Liver (tissue), 9 donors: Measurements from ENCODE around the gene CNOT8. TPM values are rescaled to one million over a fixed set of nuclear protein-coding genes. Genes with fewer than 3 reads are reported as not detected.

Experiments
- DNase-seq: peaks from one replicate; pipeline ENCODE4 v3.0.0-alpha.2; 2017; ENCODE audit warnings: low spot score
- H3K27ac ChIP-seq, 2 donors: one replicate each; pipeline ENCODE4 v1.7.0; 2013; ENCODE audit warnings: inconsistent platforms in 2 of 2, low read length in 2 of 2, control low read depth in 1 of 2, low read depth in 1 of 2, mild to moderate bottlenecking in 1 of 2
- H3K27me3 ChIP-seq, 4 donors: one replicate each; pipeline versions ENCODE4 v1.6.1 to v1.7.0; 2013; ENCODE audit warnings: low read length in 3 of 4, inconsistent platforms in 1 of 4, mild to moderate bottlenecking in 1 of 4, moderate library complexity in 1 of 4; ENCODE audit not compliant: control insufficient read depth in 4 of 4, insufficient read depth in 4 of 4
- H3K36me3 ChIP-seq, 4 donors: one replicate each; pipeline versions ENCODE4 v1.6.1 to v1.7.0; 2013; ENCODE audit warnings: low read length in 3 of 4, mild to moderate bottlenecking in 3 of 4, low read depth in 1 of 4, moderate library complexity in 1 of 4; ENCODE audit not compliant: control insufficient read depth in 4 of 4, insufficient read depth in 3 of 4
- H3K4me1 ChIP-seq, 4 donors: one replicate each; pipeline versions ENCODE4 v1.6.1 to v1.7.0; 2013; ENCODE audit warnings: low read length in 3 of 4, mild to moderate bottlenecking in 3 of 4, moderate library complexity in 1 of 4; ENCODE audit not compliant: control insufficient read depth in 4 of 4, insufficient read depth in 4 of 4
- H3K4me3 ChIP-seq, 3 donors: one replicate each; pipeline versions ENCODE4 v1.6.1 to v1.7.0; 2013; ENCODE audit warnings: low read length in 3 of 3, control low read depth in 1 of 3, low read depth in 1 of 3, mild to moderate bottlenecking in 1 of 3
- H3K9ac ChIP-seq, 2 donors: one replicate each; pipeline ENCODE4 v1.7.0; 2013; ENCODE audit warnings: low read length in 2 of 2, mild to moderate bottlenecking in 2 of 2, moderate library complexity in 2 of 2, control low read depth in 1 of 2, low read depth in 1 of 2
- H3K9me3 ChIP-seq, 4 donors: one replicate each; pipeline versions ENCODE4 v1.6.1 to v1.7.0; 2013; ENCODE audit warnings: low read length in 3 of 4; ENCODE audit not compliant: control insufficient read depth in 4 of 4
- GABPA ChIP-seq, 2 donors: IDR thresholded peaks in 1 of 2; conservative IDR thresholded peaks in 1 of 2; 2 replicates each; pipeline ENCODE4 v1.6.1; 2016; ENCODE audit warnings: antibody characterized with exemption in 2 of 2, mild to moderate bottlenecking in 1 of 2, moderate library complexity in 1 of 2
- HNF4A ChIP-seq, 2 donors: conservative IDR thresholded peaks; 2 replicates each; pipeline ENCODE4 v1.6.1; 2016; ENCODE audit warnings: antibody characterized with exemption in 2 of 2, mild to moderate bottlenecking in 2 of 2
- NR2F2 ChIP-seq: IDR thresholded peaks from 2 replicates; pipeline ENCODE4 v1.6.1; 2016; ENCODE audit warnings: antibody characterized with exemption
- REST ChIP-seq: IDR thresholded peaks from 2 replicates; pipeline ENCODE4 v1.6.1; 2016; ENCODE audit warnings: antibody characterized with exemption, mild to moderate bottlenecking
- YY1 ChIP-seq: IDR thresholded peaks from 2 replicates; pipeline ENCODE4 v1.6.1; 2016; ENCODE audit warnings: antibody characterized with exemption, mild to moderate bottlenecking
- WGBS: extraction: QIAGEN DNeasy Blood & Tissue Kit; methylation state at CpG from one replicate; pipeline ENCODE4 v1.1.7; 2013; 5-methylcytosine and 5-hydroxymethylcytosine counted together
- polyA plus RNA-seq, 2 donors: library from polyadenylated mRNA; stranded (reverse) in 1 of 2; unstranded in 1 of 2; fragments of 200-250 nt in 1 of 2; fragments of >200 nt in 1 of 2; fragmentation: Nextera tagmentation in 1 of 2; extraction: Ambion mirVana in 1 of 2; gene quantifications; one replicate each; pipeline versions ENCODE4 v1.2.1 to v1.2.3, GENCODE V29; 2013 to 2015
- total RNA-seq, 2 donors: library from RNA; depleted of rRNA; stranded (reverse); fragments of >200 nt; gene quantifications; one replicate each; pipeline ENCODE4 v1.2.3, GENCODE V29; 2014
- TF ChIP-seq, protein P1 (sequence below): IDR thresholded peaks from 2 replicates; pipeline ENCODE4 v1.6.1; 2016; ENCODE audit warnings: antibody characterized with exemption
- TF ChIP-seq, protein P2 (sequence below): IDR thresholded peaks from 2 replicates; pipeline ENCODE4 v1.6.1; 2016; ENCODE audit warnings: antibody characterized with exemption
- donor health status: healthy.
- donor health status: healthy.
- donor health status: healthy.
- donor health status: healthy.
- donor health status: healthy.

CNOT8 gene
- total and polyA plus RNA-seq, 4 donors, result 12.6 to 38.9 (median 20.8) TPM

GRCh38 chr5:154816891-154817492, 41.4 kb upstream of the CNOT8 start (continued):
- no peak for TF ChIP-seq REST

- WGBS, result 88% methylated on average over 6 of the region's 6 CpGs
- no peak overlapping the region for H3K9ac ChIP-seq
- H3K27ac ChIP-seq, result no peak overlapping the region
Measured at GRCh38 chr5:154817815-154818214, 40.6 kb upstream of the CNOT8 start.

GRCh38 chr5:154818471-154819116, 39.8 kb upstream of the CNOT8 start:
- H3K27ac ChIP-seq, result no peak overlapping the region

More at GRCh38 chr5:154817815-154818214, 40.6 kb upstream of the CNOT8 start:
- Histone ChIP-seq H3K4me1 (peaks cover 5 to 22% (median 14%) of the 10 kb centered on the region in 4 donors), H3K27me3 (no peaks in the 10 kb centered on the region), H3K4me3 (no peak overlapping the region), H3K9me3 (no peaks in the 10 kb centered on the region), H3K36me3 (peaks cover 0 to 57% (median 49%) of the 10 kb centered on the region in 4 donors)
- DNase-seq, result no peak
- TF ChIP-seq GABPA (IDR thresholded peaks at IDR 0.05 in 1 of 2, conservative IDR thresholded peaks at IDR 0.05 in 1 of 2) (no peak), YY1 (no peak)
- TF ChIP-seq, protein P1, sequence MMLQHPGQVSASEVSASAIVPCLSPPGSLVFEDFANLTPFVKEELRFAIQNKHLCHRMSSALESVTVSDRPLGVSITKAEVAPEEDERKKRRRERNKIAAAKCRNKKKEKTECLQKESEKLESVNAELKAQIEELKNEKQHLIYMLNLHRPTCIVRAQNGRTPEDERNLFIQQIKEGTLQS, result no peak

More at GRCh38 chr5:154818471-154819116, 39.8 kb upstream of the CNOT8 start:
- H3K4me3 ChIP-seq, result no peak overlapping the region
- TF ChIP-seq, protein P2, sequence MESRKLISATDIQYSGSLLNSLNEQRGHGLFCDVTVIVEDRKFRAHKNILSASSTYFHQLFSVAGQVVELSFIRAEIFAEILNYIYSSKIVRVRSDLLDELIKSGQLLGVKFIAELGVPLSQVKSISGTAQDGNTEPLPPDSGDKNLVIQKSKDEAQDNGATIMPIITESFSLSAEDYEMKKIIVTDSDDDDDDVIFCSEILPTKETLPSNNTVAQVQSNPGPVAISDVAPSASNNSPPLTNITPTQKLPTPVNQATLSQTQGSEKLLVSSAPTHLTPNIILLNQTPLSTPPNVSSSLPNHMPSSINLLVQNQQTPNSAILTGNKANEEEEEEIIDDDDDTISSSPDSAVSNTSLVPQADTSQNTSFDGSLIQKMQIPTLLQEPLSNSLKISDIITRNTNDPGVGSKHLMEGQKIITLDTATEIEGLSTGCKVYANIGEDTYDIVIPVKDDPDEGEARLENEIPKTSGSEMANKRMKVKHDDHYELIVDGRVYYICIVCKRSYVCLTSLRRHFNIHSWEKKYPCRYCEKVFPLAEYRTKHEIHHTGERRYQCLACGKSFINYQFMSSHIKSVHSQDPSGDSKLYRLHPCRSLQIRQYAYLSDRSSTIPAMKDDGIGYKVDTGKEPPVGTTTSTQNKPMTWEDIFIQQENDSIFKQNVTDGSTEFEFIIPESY, result no peak
- no peak for TF ChIP-seq GABPA (IDR thresholded peaks at IDR 0.05 in 1 of 2, conservative IDR thresholded peaks at IDR 0.05 in 1 of 2)
- no peak for TF ChIP-seq HNF4A (conservative IDR thresholded peaks at IDR 0.05)
- TF ChIP-seq, protein P1, result no peak
- TF ChIP-seq NR2F2, result no peak
- H3K36me3 ChIP-seq, result peaks cover 0 to 56% (median 46%) of the 10 kb centered on the region in 4 donors
- 81% methylated on average over 2 of the region's 2 CpGs for WGBS
- no peaks in the 10 kb centered on the region for H3K9me3 ChIP-seq
- H3K27me3 ChIP-seq, result no peaks in the 10 kb centered on the region
- peaks cover 5 to 20% (median 14%) of the 10 kb centered on the region in 4 donors for H3K4me1 ChIP-seq
- DNase-seq, result no peak
- no peak overlapping the region for H3K9ac ChIP-seq
